Stimulated activated CD4-positive, alpha-beta T cell treated with anti-CD3 and anti-CD28 coated beads, Interleukin-1b, Interleukin-23, amount 100 ng/mL, for 48 hours (primary cell): ENCODE results near the gene CENPE.

Source experiments
- DNase-seq: peaks from one replicate; pipeline ENCODE4 v3.0.0-alpha.2; 2020

CENPE gene

GRCh38 chr4:103075894-103076746, 122.0 kb downstream of the CENPE start:
- DNase-seq = peak; percentile 58

DNA sequence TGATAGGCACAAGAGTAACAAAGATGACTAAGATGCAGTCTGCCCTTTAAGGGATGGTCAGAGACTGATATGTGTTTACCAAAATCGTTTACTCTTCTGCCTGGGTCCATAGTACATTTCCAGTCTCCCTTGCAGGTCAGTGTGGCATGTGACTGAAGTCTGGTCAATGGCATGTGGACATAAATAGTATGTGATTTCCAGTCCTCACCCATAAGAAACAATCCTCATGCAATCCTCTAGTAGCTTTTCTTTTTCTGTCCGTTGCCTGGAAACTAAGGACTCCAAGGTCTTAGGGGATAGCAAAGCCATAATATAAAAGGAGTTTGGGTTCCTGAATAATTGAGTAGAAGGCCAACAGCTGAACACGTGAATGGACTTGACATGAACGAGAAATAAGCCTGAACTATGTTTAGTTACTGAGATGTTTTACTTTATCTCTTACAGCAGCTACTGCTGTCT, 122.7 kb downstream of the CENPE start:
- DNase-seq = no peak

- DNase-seq = no peak
Observed at GRCh38 chr4:103074744-103075434, 123.3 kb downstream of the CENPE start.

DNA sequence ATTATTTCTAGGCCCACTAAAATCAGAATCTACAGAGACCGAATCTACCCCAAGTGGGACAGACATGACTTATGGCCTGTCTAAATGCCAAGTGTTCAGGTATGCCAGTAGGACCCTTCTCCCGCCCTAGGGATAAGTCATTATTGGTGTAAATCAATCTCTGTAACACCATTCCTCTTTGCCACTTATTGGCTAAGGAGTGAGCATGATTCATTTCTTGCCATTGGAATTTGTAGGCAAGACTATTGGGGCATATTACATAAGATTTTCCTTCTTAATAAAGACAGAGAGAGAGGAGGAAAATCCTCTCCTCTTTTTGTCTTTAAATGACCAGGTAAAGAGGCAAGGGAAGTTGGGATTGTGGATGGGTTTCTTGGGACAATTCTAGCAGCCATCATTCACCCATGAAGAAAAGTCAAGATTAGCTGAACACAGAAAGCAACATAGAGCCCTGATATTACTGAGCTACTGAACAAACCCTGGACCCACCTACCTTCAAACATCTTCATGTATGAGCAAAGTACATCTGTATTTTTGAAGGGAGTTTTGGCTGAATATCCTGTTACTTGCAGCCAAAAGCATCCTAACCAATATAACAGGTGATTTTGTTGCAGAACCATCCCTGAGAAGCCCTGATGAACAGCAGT, 124.2 kb downstream of the CENPE start:
- no peak for DNase-seq

GRCh38 chr4:103067841-103068547, 130.1 kb downstream of the CENPE start:
- DNase-seq = no peak

- no peak for DNase-seq
Observed at GRCh38 chr4:103060453-103061148, 137.5 kb downstream of the CENPE start.
